OCI-LY3 (cell line): Measurements from ENCODE around the gene GNAI2.

ENCODE experiments used
- H2AFZ ChIP-seq: fragments of 200-600, 300-600 bp; shearing (Covaris generic); 2 replicates; pipeline ENCODE4 v1.6.0; 2014; ENCODE audit warnings: antibody characterized with exemption, low read depth, low read length
- H3K27ac ChIP-seq: fragments of 200-600, 300-600 bp; sonication (generic); 2 replicates; pipeline ENCODE4 v1.5.1; 2014; ENCODE audit warnings: mild to moderate bottlenecking, low read length, moderate library complexity, mixed read lengths
- H3K27me3 ChIP-seq: fragments of 200-600, 300-600 bp; sonication (generic); 2 replicates; pipeline ENCODE4 v1.6.1; 2014; ENCODE audit warnings: low read depth, low read length, mixed read lengths
- H3K36me3 ChIP-seq: fragments of 200-600, 300-600 bp; sonication (generic); replicated peaks from 2 replicates; pipeline ENCODE3; 2014; ENCODE audit warnings: low read depth, low read length, mixed read lengths
- H3K4me1 ChIP-seq: fragments of 300-600, 200-600 bp; sonication (generic); 2 replicates; pipeline ENCODE4 v1.6.1; 2014; ENCODE audit warnings: low read length, mixed read lengths
- H3K4me2 ChIP-seq: fragments of 200-600, 300-600 bp; sonication (generic); 2 replicates; pipeline ENCODE4 v1.6.1; 2014; ENCODE audit warnings: low read length, mixed read lengths
- H3K4me3 ChIP-seq: fragments of 300-600, 200-600 bp; sonication (generic); 2 replicates; pipeline ENCODE4 v1.5.1; 2014; ENCODE audit warnings: antibody characterized with exemption, mild to moderate bottlenecking, low read length, moderate library complexity
- H3K79me2 ChIP-seq: fragments of 300-600, 200-600 bp; shearing (Covaris generic); 2 replicates; pipeline ENCODE4 v1.6.1; 2014; ENCODE audit warnings: mild to moderate bottlenecking, low read length, mixed read lengths
- H3K9ac ChIP-seq: fragments of 300-600, 200-600 bp; shearing (Covaris generic); 2 replicates; pipeline ENCODE4 v1.6.0; 2014; ENCODE audit warnings: mild to moderate bottlenecking, low read length, moderate library complexity
- H3K9me3 ChIP-seq: fragments of 200-600, 300-600 bp; shearing (Covaris generic); 2 replicates; pipeline ENCODE4 v1.6.1; 2014; ENCODE audit warnings: low read length, mixed read lengths; ENCODE audit not compliant: insufficient read depth
- H4K20me1 ChIP-seq: fragments of 200-600, 300-600 bp; sonication (generic); 2 replicates; pipeline ENCODE4 v1.6.1; 2016; ENCODE audit warnings: low read length, mixed read lengths; ENCODE audit not compliant: insufficient read depth
- EZH2phosphoT487 ChIP-seq: fragments of 200-600 bp; shearing (Covaris generic); IDR thresholded peaks from 2 replicates; pipeline ENCODE4 v1.6.1; 2018; ENCODE audit warnings: antibody characterized with exemption, mixed run types, low read depth
- TF ChIP-seq, protein P1 (sequence below): fragments of 200-600, 300-600 bp; sonication (generic); IDR thresholded peaks from 2 replicates; pipeline ENCODE4 v1.5.1; 2014; ENCODE audit warnings: antibody characterized with exemption, low read length, low read depth

Gene GNAI2

DNA sequence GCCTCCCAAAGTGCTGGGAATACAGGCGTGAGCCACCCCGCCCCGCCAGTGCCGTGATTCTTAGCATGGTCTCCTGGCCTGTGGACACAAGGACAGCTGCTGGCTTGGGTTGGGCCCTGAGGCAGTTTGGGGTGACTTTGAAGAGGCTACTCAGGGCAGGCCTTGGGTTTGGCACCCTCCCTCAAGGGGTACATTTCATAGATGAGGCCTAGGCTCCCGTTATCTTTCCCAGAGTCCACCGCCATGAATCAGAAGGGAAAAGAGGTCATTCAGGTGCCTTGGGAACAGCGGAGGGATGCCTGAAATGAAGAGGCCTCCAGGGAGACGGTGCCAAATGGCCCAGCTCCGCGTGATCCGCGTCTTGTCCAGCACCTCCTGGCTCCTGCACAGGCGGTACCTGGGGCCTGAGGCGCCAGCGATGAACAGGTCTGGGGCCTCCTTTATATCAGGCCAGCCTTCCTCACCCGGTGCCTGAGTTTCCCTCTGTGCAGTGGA lies 9.3 kb downstream of the GNAI2 start:
- peaks cover 51% of the 10 kb centered on the region for H3K4me1 ChIP-seq

DNA sequence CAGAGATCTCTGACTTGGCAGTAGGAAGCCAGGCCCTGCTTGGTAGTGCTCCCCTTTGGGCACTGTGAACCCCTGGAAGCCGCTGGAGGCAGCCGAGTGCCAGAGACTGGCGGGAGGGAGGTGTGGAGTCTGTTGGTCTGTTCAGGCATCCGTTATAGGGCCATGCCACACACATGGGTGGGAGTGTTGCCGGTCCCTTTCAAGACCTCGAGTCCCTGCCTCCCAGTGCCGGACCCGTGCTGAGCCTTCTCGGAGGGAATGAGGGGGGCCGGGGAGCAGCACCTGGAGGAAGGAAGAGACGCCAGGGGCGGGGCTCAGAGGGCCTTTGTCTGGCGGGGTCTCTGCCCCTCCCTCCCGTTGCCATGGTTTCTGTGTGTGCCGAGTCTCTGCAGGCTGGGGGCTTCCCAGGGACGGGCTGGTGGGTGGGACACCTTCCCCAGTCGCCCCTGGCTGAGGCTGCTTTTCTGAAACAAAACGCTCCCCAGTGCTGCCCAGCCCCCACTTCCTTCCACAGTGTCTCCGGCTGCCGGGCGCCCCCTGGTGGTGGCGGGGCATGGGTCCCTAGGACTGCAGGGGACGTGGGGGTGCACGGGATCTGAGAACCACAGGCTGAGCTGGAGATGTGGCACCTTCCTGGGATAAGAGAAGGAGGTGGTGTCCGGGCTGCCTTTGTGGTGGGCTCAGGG lies 10.0 kb downstream of the GNAI2 start:
- Histone ChIP-seq H3K36me3 (peaks cover 22% of the 10 kb centered on the region), H3K9ac (peak overlapping the region; percentile 69)

More for the DNA sequence above, 9.3 kb downstream of the GNAI2 start:
- peak overlapping the region; percentile 89 for H3K4me2 ChIP-seq
- no peaks in the 10 kb centered on the region for H3K27me3 ChIP-seq
- TF ChIP-seq EZH2phosphoT487, result no peak
- TF ChIP-seq, protein P1, sequence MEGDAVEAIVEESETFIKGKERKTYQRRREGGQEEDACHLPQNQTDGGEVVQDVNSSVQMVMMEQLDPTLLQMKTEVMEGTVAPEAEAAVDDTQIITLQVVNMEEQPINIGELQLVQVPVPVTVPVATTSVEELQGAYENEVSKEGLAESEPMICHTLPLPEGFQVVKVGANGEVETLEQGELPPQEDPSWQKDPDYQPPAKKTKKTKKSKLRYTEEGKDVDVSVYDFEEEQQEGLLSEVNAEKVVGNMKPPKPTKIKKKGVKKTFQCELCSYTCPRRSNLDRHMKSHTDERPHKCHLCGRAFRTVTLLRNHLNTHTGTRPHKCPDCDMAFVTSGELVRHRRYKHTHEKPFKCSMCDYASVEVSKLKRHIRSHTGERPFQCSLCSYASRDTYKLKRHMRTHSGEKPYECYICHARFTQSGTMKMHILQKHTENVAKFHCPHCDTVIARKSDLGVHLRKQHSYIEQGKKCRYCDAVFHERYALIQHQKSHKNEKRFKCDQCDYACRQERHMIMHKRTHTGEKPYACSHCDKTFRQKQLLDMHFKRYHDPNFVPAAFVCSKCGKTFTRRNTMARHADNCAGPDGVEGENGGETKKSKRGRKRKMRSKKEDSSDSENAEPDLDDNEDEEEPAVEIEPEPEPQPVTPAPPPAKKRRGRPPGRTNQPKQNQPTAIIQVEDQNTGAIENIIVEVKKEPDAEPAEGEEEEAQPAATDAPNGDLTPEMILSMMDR, result no peak
- peak overlapping the region; percentile 69 for H3K9ac ChIP-seq
- peak overlapping the region; percentile 63 for H3K27ac ChIP-seq
- no peaks in the 10 kb centered on the region for H3K9me3 ChIP-seq
- H3K79me2 ChIP-seq, result peaks cover 92% of the 10 kb centered on the region
- H4K20me1 ChIP-seq, result peaks cover 64% of the 10 kb centered on the region
- H2AFZ ChIP-seq, result no peak overlapping the region
- peaks cover 22% of the 10 kb centered on the region for H3K36me3 ChIP-seq
- H3K4me3 ChIP-seq, result peak overlapping the region; percentile 77

DNA sequence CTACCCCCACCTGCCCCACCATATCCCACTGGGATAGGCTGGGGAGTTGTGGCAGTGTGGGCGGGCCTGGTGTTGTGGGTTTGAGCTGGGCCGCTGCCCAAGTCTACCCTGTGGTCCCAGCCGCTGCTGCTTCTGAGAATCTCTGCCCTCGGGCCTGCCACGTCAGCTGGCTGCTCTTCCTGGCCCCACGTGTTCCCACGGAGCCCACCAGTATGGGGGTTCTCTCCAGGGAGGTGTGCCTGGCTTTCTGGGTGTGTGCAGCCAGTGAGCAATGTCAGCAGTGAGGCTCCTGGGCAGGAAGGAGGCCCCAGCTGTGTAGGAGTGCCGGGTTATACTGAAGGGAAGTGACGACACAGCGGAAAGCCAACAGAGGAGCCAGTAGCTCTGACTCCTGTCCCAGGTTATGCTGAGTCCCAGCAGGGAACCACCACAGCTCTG lies 10.5 kb downstream of the GNAI2 start:
- H3K36me3 ChIP-seq, result peaks cover 26% of the 10 kb centered on the region
- no peaks in the 10 kb centered on the region for H3K27me3 ChIP-seq
- TF ChIP-seq, protein P1, result 0 out of 2 replicates have a peak, but pooled peaks have one; percentile 14
- no peak for TF ChIP-seq EZH2phosphoT487
- H3K27ac ChIP-seq, result peak overlapping the region; percentile 63
- no peak overlapping the region for H2AFZ ChIP-seq
- peak overlapping the region; percentile 89 for H3K4me2 ChIP-seq
- peaks cover 65% of the 10 kb centered on the region for H4K20me1 ChIP-seq
- no peaks in the 10 kb centered on the region for H3K9me3 ChIP-seq
- H3K4me3 ChIP-seq, result peak overlapping the region; percentile 77
- peaks cover 92% of the 10 kb centered on the region for H3K79me2 ChIP-seq
- H3K4me1 ChIP-seq, result peaks cover 41% of the 10 kb centered on the region
- H3K9ac ChIP-seq, result peak overlapping the region; percentile 69; the same call in 1 of the 2 replicates

More for the DNA sequence above, 10.0 kb downstream of the GNAI2 start:
- H3K27ac ChIP-seq, result peak overlapping the region; percentile 63
- peak overlapping the region; percentile 77 for H3K4me3 ChIP-seq
- no peaks in the 10 kb centered on the region for H3K9me3 ChIP-seq
- peaks cover 92% of the 10 kb centered on the region for H3K79me2 ChIP-seq
- peaks cover 65% of the 10 kb centered on the region for H4K20me1 ChIP-seq
- TF ChIP-seq, protein P1, result peak; percentile 99
- no peak for TF ChIP-seq EZH2phosphoT487
- no peaks in the 10 kb centered on the region for H3K27me3 ChIP-seq
- H3K4me2 ChIP-seq, result peak overlapping the region; percentile 89
- H3K4me1 ChIP-seq, result peaks cover 47% of the 10 kb centered on the region
- no peak overlapping the region for H2AFZ ChIP-seq

DNA sequence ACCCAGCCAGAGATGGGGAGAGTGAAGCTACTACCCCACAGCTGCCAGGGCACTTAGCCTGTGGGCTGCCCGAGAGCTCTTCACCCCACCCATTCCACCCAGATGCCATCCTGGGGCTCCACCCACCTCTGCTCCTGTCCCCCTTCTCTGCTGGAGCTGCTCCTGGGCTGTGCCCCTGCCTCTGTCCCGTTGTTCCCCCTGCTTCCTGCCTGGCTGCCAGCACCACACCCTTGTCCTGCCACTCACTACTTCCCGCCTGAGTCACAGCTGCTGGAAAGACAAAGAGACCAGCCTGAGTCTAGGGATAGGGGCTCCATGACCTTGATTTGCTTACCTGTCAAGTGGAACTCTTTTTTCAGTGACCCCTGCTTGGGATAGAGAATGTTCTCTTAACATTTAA lies 12.4 kb downstream of the GNAI2 start:
- Histone ChIP-seq H3K27me3 (no peaks in the 10 kb centered on the region), H3K9me3 (no peaks in the 10 kb centered on the region), H3K4me3 (no peak overlapping the region), H4K20me1 (peaks cover 69% of the 10 kb centered on the region), H3K79me2 (peaks cover 74% of the 10 kb centered on the region), H3K9ac (no peak overlapping the region), H3K27ac (no peak overlapping the region), H3K36me3 (peaks cover 41% of the 10 kb centered on the region), H3K4me2 (no peak overlapping the region), H3K4me1 (peaks cover 23% of the 10 kb centered on the region), H2AFZ (no peak overlapping the region)
- TF ChIP-seq EZH2phosphoT487, result no peak
- TF ChIP-seq, protein P1, result no peak
